K562 (cell line): Measurements from ENCODE around the gene DCUN1D2. TPM values are rescaled to one million over a fixed set of nuclear protein-coding genes. Genes with fewer than 3 reads are reported as not detected.

ENCODE experiments used
- ARID4B ChIP-seq: sonication (generic); formaldehyde crosslinking; IDR thresholded peaks from 2 replicates; pipeline ENCODE4 v1.8.0; 2022; ENCODE audit warnings: mild to moderate bottlenecking, missing genetic modification reagents
- CREB1 ChIP-seq, 2 experiments: sonication (generic) in 1 of 2; formaldehyde crosslinking in 1 of 2; IDR thresholded peaks; 2 replicates each; pipeline versions ENCODE4 v1.6.1 to v1.8.0; 2012 to 2022; ENCODE audit warnings: inconsistent platforms in 1 of 2, mild to moderate bottlenecking in 1 of 2, missing genetic modification reagents in 1 of 2, moderate library complexity in 1 of 2
- PTBP1 ChIP-seq: fragments of 200-400 bp; formaldehyde crosslinking; IDR thresholded peaks from 2 replicates; pipeline ENCODE4 v1.6.1; 2017; ENCODE audit warnings: low read depth, low read length
- ZFP1 ChIP-seq: fragments of 450-650 bp; formaldehyde crosslinking; IDR thresholded peaks from 2 replicates; pipeline ENCODE4 v1.4.0; 2020; ENCODE audit warnings: mild to moderate bottlenecking, mixed read lengths
- polyA plus RNA-seq, 8 experiments: library from polyadenylated mRNA; depleted of rRNA in 4 of 8; stranded (reverse) in 5 of 8; unstranded in 3 of 8; fragments of >200 nt; fragmentation: Nextera tagmentation in 2 of 8; fragmentation: Illumina TruSeq in 1 of 8; extraction: Ambion mirVana in 2 of 8; extraction: Trizol in 1 of 8; gene quantifications; 2 replicates each; pipeline versions ENCODE4 v1.2.1 to v1.2.3, GENCODE V29; 2011 to 2014; ENCODE audit warnings: inconsistent platforms in 1 of 8, missing spikeins in 1 of 8
- total RNA-seq, 7 experiments: library from RNA; depleted of rRNA in 6 of 7; stranded (reverse); fragments of >200 nt in 6 of 7; fragmentation: Illumina TruSeq in 2 of 7; extraction: Trizol in 2 of 7; gene quantifications; 2 replicates each; pipeline versions ENCODE4 v1.2.1 to v1.2.3, GENCODE V29; 2011 to 2021; ENCODE audit warnings: low replicate concordance in 1 of 7

Gene DCUN1D2
- total and polyA plus RNA-seq, 9 of the 15 experiments (the other 6 are each of a cell fraction or from before 2014, with no cell fraction given), result 2.1 to 16.8 (median 11.1) TPM

DNA sequence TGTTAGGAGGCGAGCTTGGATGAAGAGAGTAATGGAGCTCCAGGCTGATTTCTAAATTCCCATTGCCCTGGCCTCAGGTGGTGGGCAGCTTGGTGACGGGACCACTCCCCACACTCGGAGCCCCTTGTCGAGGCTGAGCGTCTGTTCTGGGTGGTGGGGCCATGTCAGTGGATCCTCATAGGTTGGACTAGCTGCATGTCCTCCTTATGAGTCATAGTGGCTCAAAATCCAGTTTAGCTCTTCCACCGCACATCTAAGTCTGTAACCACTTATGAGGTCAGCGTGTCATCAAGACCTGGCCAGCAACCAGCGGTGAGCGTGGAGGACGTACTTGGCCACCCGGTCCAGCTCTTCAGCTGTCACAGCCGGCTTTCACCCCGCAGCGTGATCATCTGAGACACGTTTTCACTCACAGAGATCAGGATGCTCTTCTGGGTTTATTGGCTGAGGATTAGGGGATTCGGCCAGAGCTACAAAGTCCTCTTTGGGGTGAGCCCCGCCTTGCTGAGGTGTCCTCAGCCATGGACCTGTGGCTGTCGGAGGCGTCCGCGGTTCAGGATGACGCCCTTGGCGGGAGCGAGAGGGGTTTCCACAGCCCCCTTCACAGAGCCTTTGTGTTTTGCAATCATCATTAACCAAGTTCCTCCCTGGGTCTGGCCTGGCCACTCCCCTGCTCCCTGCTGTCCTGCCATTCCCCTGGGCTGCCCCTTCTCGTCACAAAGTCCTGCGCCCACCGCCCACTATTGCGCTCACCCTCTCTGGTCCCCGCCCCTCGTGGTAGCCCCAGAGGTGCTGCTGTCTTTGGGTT is 79.1 kb downstream of the DCUN1D2 start (continued):
- TF ChIP-seq ARID4B, result no peak
- 0 out of 2 replicates have a peak, but pooled peaks have one; percentile 19 for TF ChIP-seq CREB1 (IDR thresholded peaks at IDR 0.05)
- no peak for TF ChIP-seq CREB1 (CRISPR knock-in tag; IDR thresholded peaks at IDR 0.05)
- no peak for TF ChIP-seq ZFP1 (CRISPR knock-in tag)
- TF ChIP-seq PTBP1, result no peak
